HG03135 (cell line): ENCODE data around the gene CRNKL1.

Experiments
- ATAC-seq: cut with Tn5 transposase; IDR thresholded peaks from one replicate; pipeline ENCODE4 v1.9.1; 2021; ENCODE audit warnings: mild to moderate bottlenecking, moderate library complexity; ENCODE audit not compliant: unreplicated experiment

The CRNKL1 gene

DNA sequence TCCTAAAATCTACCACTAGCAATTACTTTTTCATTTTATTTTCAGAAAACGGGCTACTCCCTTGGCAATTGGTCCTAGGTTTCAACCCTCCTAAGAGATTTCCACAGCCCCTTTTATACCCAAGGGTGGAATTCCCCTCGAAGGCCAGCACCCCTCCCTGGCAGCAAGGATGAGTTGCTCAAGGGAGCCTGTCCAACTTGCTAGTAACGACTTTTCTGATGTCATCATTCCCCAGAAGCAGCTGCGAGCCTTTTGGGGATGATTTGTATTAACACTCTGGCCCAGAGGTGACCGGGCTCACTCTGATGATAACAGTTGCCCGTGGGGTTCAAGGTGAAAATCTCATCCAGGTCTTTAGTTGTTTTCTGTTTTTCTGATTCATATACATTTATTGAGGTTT is 65.8 kb downstream of the CRNKL1 start:
- no peak for ATAC-seq
